Activated B cell treated with CpG ODN at 0.5 μM for 24 hours (primary cell): ENCODE measurements around the gene OR52W1. TPM values are rescaled to one million over a fixed set of nuclear protein-coding genes. Genes with fewer than 3 reads are reported as not detected.

Experiments used
- ATAC-seq: fragments of 200-7000 bp; cut with Tn5 transposase; one replicate; pipeline ENCODE4 v1.10.0; 2021; ENCODE audit warnings: low read depth, mild to moderate bottlenecking, moderate library complexity
- CTCF ChIA-PET: fragments of 350-600 bp; sonication (Branson Sonifier 250); formaldehyde crosslinking; loops from one replicate; lab custom pipeline; 2021; ENCODE audit warnings: antibody characterized with exemption; lab: Charles Lee
- POLR2A ChIA-PET: fragments of 350-600 bp; sonication (Branson Sonifier 250); formaldehyde crosslinking; loops from one replicate; lab custom pipeline; 2021; ENCODE audit warnings: antibody characterized with exemption; lab: Charles Lee
- DNase-seq: peaks from one replicate; pipeline ENCODE4 v3.0.0; 2022
- H3K27ac Mint-ChIP-seq: one replicate; pipeline ENCODE4 v1.8.0; 2020; ENCODE audit warnings: mixed read lengths
- H3K27me3 Mint-ChIP-seq: one replicate; pipeline ENCODE4 v1.8.0; 2021; ENCODE audit warnings: mixed read lengths
- H3K36me3 Mint-ChIP-seq: one replicate; pipeline ENCODE4 v1.8.0; 2021; ENCODE audit warnings: low read depth, mixed read lengths
- H3K4me1 Mint-ChIP-seq: one replicate; pipeline ENCODE4 v1.8.0; 2021; ENCODE audit warnings: mixed read lengths
- H3K4me3 Mint-ChIP-seq: one replicate; pipeline ENCODE4 v1.8.0; 2020; ENCODE audit warnings: mild to moderate bottlenecking, mixed read lengths
- H3K9me3 Mint-ChIP-seq: one replicate; pipeline ENCODE4 v1.8.0; 2020; ENCODE audit warnings: mixed read lengths
- CTCF ChIP-seq: fragments of 200-600 bp; IDR thresholded peaks from one replicate; pipeline ENCODE4 v1.8.0; 2022; ENCODE audit warnings: antibody characterized with exemption, mild to moderate bottlenecking
- intact Hi-C: fragments of 100-400 bp; cut with micrococcal nuclease; formaldehyde crosslinking; loops from one replicate; pipeline ENCODE4 v1.15.1; 2024
- total RNA-seq: library from RNA; stranded (reverse); gene quantifications from 2 replicates; pipeline ENCODE4 v1.2.3, GENCODE V29; 2022

Gene OR52W1
- total RNA-seq, 1 donor from 2014 or later: not detected

DNA sequence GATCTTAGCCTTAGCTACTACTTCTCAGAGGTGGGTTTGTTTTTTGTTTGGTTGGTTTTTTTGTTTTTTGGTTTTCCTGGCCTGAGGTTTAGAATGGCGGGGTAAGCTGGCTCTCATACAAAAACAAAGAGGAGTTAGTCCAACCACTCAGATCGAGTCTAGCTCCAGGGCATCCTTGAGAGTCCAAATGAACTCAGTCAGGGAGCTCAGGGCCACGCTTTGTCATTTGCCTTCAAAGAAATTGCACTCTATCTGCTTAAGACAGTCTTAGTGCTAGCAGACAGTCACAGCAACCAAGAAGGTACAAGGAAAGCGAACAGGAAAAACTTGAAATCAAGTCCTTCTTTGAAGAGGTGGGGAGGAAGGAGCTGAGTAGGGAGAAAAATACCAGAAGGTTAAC, 17.5 kb downstream of the OR52W1 start:
- Mint-ChIP-seq H3K9me3 (no peaks in the 10 kb centered on the region), H3K4me3 (no peak overlapping the region), H3K36me3 (peaks cover 61% of the 10 kb centered on the region), H3K4me1 (peaks cover 3% of the 10 kb centered on the region), H3K27ac (no peak overlapping the region), H3K27me3 (no peaks in the 10 kb centered on the region)
- ChIA-PET POLR2A (no interaction called here), CTCF (no interaction called here)
- DNase-seq (no peak), ATAC-seq (no peak)
- no peak for TF ChIP-seq CTCF
- intact Hi-C loops: no loop called here

DNA sequence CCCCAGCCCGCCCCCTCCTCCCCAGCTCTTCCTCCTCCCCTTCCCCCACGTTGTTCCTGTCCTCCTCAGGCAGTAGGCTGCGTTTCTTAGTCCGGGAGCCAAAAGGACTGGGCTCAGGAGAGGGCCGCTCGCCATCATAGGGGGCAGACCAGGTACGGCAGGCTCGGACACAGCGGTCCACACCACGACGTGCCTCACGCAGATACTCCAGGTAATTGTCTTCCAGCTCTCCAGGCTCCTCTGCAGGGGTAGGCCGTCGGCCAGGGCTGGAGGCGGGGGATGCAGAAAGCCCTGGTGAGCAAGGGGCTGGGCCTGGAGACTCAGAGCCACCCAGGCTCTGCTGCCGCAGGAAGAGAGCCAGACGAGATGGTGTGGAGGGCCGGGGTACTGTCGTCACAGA, 18.7 kb downstream of the OR52W1 start:
- intact Hi-C loops: no loop called here
- ATAC-seq (no peak), DNase-seq (no peak)
- ChIA-PET CTCF (no interaction called here), POLR2A (no interaction called here)
- Mint-ChIP-seq H3K4me1 (peaks cover 6% of the 10 kb centered on the region), H3K36me3 (peaks cover 73% of the 10 kb centered on the region), H3K9me3 (no peaks in the 10 kb centered on the region), H3K27me3 (no peaks in the 10 kb centered on the region), H3K27ac (no peak overlapping the region), H3K4me3 (no peak overlapping the region)
- TF ChIP-seq CTCF: no peak

- no peak for DNase-seq
- intact Hi-C loops: no loop called here
- H3K27ac Mint-ChIP-seq: no peak overlapping the region
- POLR2A ChIA-PET: no interaction called here
- no peaks in the 10 kb centered on the region for H3K9me3 Mint-ChIP-seq
- H3K27me3 Mint-ChIP-seq: no peaks in the 10 kb centered on the region
- TF ChIP-seq CTCF: no peak
- H3K36me3 Mint-ChIP-seq: peaks cover 86% of the 10 kb centered on the region
- no peak overlapping the region for H3K4me3 Mint-ChIP-seq
- peaks cover 6% of the 10 kb centered on the region for H3K4me1 Mint-ChIP-seq
- no peak for ATAC-seq
- CTCF ChIA-PET: no interaction called here
Measured at GRCh38 chr11:6219359-6219758, 20.3 kb downstream of the OR52W1 start.

DNA sequence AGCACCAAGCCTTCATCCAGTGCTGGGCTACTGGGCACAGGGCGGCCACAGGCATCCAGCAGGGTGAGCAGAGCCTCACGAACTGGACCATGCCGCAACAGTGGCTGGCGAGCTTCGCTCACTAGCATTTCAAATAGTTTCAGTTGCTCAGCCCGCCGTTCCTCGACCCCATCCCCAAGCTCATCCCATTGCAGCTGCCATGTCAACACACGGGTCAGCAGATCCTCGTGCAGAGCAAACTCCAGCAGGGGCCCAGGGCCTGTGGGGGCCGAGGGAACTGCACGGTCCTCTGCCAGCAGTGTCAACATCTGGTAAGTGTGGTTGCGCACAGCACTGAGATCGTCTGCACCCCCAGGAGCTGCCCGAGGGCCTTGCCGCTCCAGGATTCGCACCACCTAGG, 24.8 kb downstream of the OR52W1 start:
- no peak overlapping the region for H3K27ac Mint-ChIP-seq
- no peak for DNase-seq
- POLR2A ChIA-PET: interaction anchor here (2.5 kb wide), 1 partner anchor 11 kb away, joined by 9 read pairs; the partner anchor contains the start of gene FHIP1B
- intact Hi-C loops: no loop called here
- ATAC-seq: no peak
- no peaks in the 10 kb centered on the region for H3K27me3 Mint-ChIP-seq
- peaks cover 64% of the 10 kb centered on the region for H3K36me3 Mint-ChIP-seq
- CTCF ChIA-PET: no interaction called here
- no peak overlapping the region for H3K4me3 Mint-ChIP-seq
- peaks cover 23% of the 10 kb centered on the region for H3K4me1 Mint-ChIP-seq
- no peaks in the 10 kb centered on the region for H3K9me3 Mint-ChIP-seq
- TF ChIP-seq CTCF: no peak

- ChIA-PET POLR2A (interaction anchor here (2.5 kb wide), 1 partner anchor 10 kb away, joined by 9 read pairs; the partner anchor contains the start of gene FHIP1B), CTCF (no interaction called here)
- no peaks in the 10 kb centered on the region for H3K9me3 Mint-ChIP-seq
- H3K4me1 Mint-ChIP-seq: peaks cover 26% of the 10 kb centered on the region
- no peaks in the 10 kb centered on the region for H3K27me3 Mint-ChIP-seq
- intact Hi-C loops: no loop called here
- H3K4me3 Mint-ChIP-seq: no peak overlapping the region
- H3K36me3 Mint-ChIP-seq: peaks cover 61% of the 10 kb centered on the region
- no peak for DNase-seq
- ATAC-seq: no peak
- H3K27ac Mint-ChIP-seq: no peak overlapping the region
- TF ChIP-seq CTCF: no peak
Measured at GRCh38 chr11:6224421-6224820, 25.4 kb downstream of the OR52W1 start.
